ENCODE data around the gene PAX7. TPM values are rescaled to one million over a fixed set of nuclear protein-coding genes. Genes with fewer than 3 reads are reported as not detected.

The PAX7 gene
- total RNA-seq, 1 experiment from 2014 or later: 0.15 TPM

- H2BK12ac ChIP-seq (ENCODE audit: insufficient read length, low read depth, low read length): no peak overlapping the region
- no peak for DNase-seq
- no peak overlapping the region for H2AFZ ChIP-seq (ENCODE audit: low read length)
- no peak overlapping the region for H3K4me3 Mint-ChIP-seq
- no peak overlapping the region for H4K5ac ChIP-seq (ENCODE audit: insufficient read length, low read depth, low read length)
- no peak for TF ChIP-seq CTCF (conservative IDR thresholded peaks at IDR 0.05)
- peaks cover 6 to 12% of the 10 kb centered on the region in 2 experiments; a peak in 2 of 4 replicates for H3K4me1 Mint-ChIP-seq
- no peak overlapping the region for H3K14ac ChIP-seq (ENCODE audit: insufficient read depth, low read length)
- no peak overlapping the region for H2AK5ac ChIP-seq (ENCODE audit: insufficient read length, low read length)
- no peak overlapping the region for H3K9ac ChIP-seq (ENCODE audit: extremely low read depth, insufficient read length, low read length)
- no peaks in the 10 kb centered on the region for H4K20me1 ChIP-seq (ENCODE audit: control insufficient read depth, insufficient read depth, insufficient read length)
- H3K36me3 Mint-ChIP-seq (ENCODE audit: insufficient read depth in 1 of 3, low read depth in 3 of 3): no peaks in the 10 kb centered on the region
- H3K9me3 ChIP-seq (ENCODE audit: control insufficient read depth, low read depth, low read length): no peaks in the 10 kb centered on the region
- no peak overlapping the region for H3K23ac ChIP-seq (ENCODE audit: insufficient read length, low read depth, low read length)
- H4K8ac ChIP-seq (replicated peaks; ENCODE audit: insufficient read length, low read depth, low read length): no peak overlapping the region
- no peaks in the 10 kb centered on the region; the same call in 1 of the 2 replicates for H3K27me3 ChIP-seq (ENCODE audit: insufficient read depth, low read length)
- H3K4me2 ChIP-seq (ENCODE audit: insufficient read depth, insufficient read length, low read length): no peak overlapping the region
- H3K79me2 ChIP-seq (ENCODE audit: insufficient read depth, low read length): no peaks in the 10 kb centered on the region
- H3K27me3 Mint-ChIP-seq (ENCODE audit: low read depth): peaks cover 94% of the 10 kb centered on the region
- no peak overlapping the region for H4K91ac ChIP-seq (ENCODE audit: insufficient read length, low read depth, low read length)
- no peak overlapping the region for H2BK5ac ChIP-seq (ENCODE audit: insufficient read length, low read length)
- no peak overlapping the region for H2BK15ac ChIP-seq (ENCODE audit: low read depth, low read length)
- H2BK120ac ChIP-seq (ENCODE audit: low read depth, low read length, poor library complexity, severe bottlenecking): no peak overlapping the region
- H2BK20ac ChIP-seq (ENCODE audit: low read depth, low read length, poor library complexity, severe bottlenecking): no peak overlapping the region
- H3K56ac ChIP-seq (ENCODE audit: insufficient read length, low read depth, low read length): no peak overlapping the region
- H3K4me1 ChIP-seq (ENCODE audit: insufficient read depth, low read length): no peaks in the 10 kb centered on the region
- no peak overlapping the region for H3K27ac ChIP-seq (ENCODE audit: insufficient read length, low read depth, low read length)
- H3K9me3 Mint-ChIP-seq: no peaks in the 10 kb centered on the region
- H3T11ph ChIP-seq (ENCODE audit: low read length): no peak overlapping the region
- H3K4ac ChIP-seq (ENCODE audit: low read depth, low read length): no peak overlapping the region
- WGBS (ENCODE audit: extremely low coverage, insufficient read length, low lambda C conversion rate): 100% methylated on average over 2 of the region's 7 CpGs
- H3K27ac Mint-ChIP-seq: no peak overlapping the region
- H3K79me1 ChIP-seq (ENCODE audit: insufficient read depth, low read depth, low read length, poor library complexity, severe bottlenecking): no peaks in the 10 kb centered on the region
- H3K18ac ChIP-seq (ENCODE audit: insufficient read length, low read depth, low read length): no peak overlapping the region
- no peaks in the 10 kb centered on the region for H3K23me2 ChIP-seq (ENCODE audit: insufficient read length, low read depth, low read length, poor library complexity, severe bottlenecking)
Measured at GRCh38 chr1:18701183-18701582, 70.5 kb downstream of the PAX7 start.

Measured in H9 (cell line).